GM12801 (cell line): ENCODE results near the gene GDPD5.

Experiments used
- TF ChIP-seq, protein P1 (sequence below): IDR thresholded peaks from one replicate; pipeline ENCODE4 v1.5.1; 2011; ENCODE audit warnings: control low read depth; ENCODE audit not compliant: insufficient read length; ENCODE audit errors: extremely low read depth

Gene GDPD5

GRCh38 chr11:75432911-75433321, 92.8 kb downstream of the GDPD5 start, which contains the start of gene KLHL35:
KLHL35 (minus strand) TSS chr11:75433203; CDS start chr11:75430629, 2,574 bp downstream.
- TF ChIP-seq, protein P1, sequence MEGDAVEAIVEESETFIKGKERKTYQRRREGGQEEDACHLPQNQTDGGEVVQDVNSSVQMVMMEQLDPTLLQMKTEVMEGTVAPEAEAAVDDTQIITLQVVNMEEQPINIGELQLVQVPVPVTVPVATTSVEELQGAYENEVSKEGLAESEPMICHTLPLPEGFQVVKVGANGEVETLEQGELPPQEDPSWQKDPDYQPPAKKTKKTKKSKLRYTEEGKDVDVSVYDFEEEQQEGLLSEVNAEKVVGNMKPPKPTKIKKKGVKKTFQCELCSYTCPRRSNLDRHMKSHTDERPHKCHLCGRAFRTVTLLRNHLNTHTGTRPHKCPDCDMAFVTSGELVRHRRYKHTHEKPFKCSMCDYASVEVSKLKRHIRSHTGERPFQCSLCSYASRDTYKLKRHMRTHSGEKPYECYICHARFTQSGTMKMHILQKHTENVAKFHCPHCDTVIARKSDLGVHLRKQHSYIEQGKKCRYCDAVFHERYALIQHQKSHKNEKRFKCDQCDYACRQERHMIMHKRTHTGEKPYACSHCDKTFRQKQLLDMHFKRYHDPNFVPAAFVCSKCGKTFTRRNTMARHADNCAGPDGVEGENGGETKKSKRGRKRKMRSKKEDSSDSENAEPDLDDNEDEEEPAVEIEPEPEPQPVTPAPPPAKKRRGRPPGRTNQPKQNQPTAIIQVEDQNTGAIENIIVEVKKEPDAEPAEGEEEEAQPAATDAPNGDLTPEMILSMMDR, result no peak

GRCh38 chr11:75431533-75432525, 93.9 kb downstream of the GDPD5 start:
- TF ChIP-seq, protein P1, result no peak

DNA sequence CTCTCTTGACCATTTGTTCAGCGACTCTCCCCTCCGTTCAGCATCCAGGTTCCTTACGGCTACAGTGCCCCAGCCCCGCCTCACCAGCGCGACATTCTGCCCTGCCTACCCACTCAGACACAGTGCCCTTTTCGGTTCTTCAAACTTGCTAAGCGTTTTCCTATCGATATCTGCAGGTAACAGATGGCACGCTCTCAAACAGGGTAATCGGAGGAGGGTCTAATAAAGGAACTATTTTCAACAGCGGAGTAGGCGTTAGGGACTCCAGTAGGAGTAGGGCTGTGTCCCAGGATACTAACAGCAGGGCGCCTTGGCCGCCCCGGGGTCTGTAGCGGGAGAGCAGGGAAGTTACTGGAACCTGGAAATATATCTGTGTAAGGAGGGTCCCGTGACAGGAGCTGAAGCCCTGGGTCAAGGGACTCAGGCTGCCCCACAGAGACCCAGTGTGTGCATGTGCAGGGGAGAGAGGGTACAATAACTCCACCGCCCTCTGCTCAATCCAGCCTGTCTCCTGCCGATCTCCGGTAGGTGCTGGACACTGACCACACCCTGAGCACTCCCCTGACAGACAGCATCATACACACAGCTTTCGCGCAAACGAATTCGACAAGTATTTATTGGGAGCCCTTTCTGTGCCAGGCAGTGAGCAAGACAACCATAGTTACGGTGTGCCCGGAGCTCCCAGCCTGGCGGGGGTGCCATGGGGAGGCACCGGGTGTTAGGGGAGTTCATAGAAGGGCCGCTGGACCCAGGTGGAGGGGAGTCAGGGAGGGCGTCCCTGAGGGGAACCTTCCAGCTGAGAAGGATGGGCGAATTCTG, 94.8 kb downstream of the GDPD5 start:
- TF ChIP-seq, protein P1, result no peak

- TF ChIP-seq, protein P1, result no peak
Measured at GRCh38 chr11:75429902-75430713, 95.6 kb downstream of the GDPD5 start.

- TF ChIP-seq, protein P1, result no peak
Measured at GRCh38 chr11:75429641-75429901, 96.2 kb downstream of the GDPD5 start.

GRCh38 chr11:75428989-75429640, 96.6 kb downstream of the GDPD5 start:
- TF ChIP-seq, protein P1, result no peak
